A549 (cell line): ENCODE data around the gene BRD3OS. TPM values are rescaled to one million over a fixed set of nuclear protein-coding genes. Genes with fewer than 3 reads are reported as not detected.

Experiments used
- ATAC-seq, 2 experiments: fragments of 200-7000 bp in 1 of 2; fragments of >200 bp in 1 of 2; cut with Nextera tagmentation in 1 of 2; cut with Tn5 transposase in 1 of 2; 3 replicates each; pipeline versions ENCODE4 v1.8.0 to v1.9.1; 2018 to 2020; ENCODE audit warnings: mild to moderate bottlenecking in 1 of 2, moderate library complexity in 1 of 2
- CTCF ChIA-PET: fragments of 300-600 bp; sonication (Branson Sonifier 250); formaldehyde crosslinking; extraction: SDS; loops from one replicate; lab custom pipeline; 2021; ENCODE audit warnings: antibody characterized with exemption, inconsistent platforms; lab: Yijun Ruan, JAX
- POLR2A ChIA-PET: fragments of 350-600 bp; formaldehyde crosslinking; extraction: SDS; loops from one replicate; lab custom pipeline; 2021; ENCODE audit warnings: antibody characterized with exemption, inconsistent platforms; lab: Yijun Ruan, JAX
- DNase-seq, 2 experiments: peaks; one replicate each; pipeline versions ENCODE4 v3.0.0 to v3.0.0-alpha.2; 2011 to 2016; ENCODE audit warnings: low read depth in 1 of 2, low spot score in 1 of 2
- FAIRE-seq: peaks from 2 replicates; lab custom pipeline; 2011; peaks lifted over from hg19 to GRCh38; lab: Jason Lieb, UNC
- H3K27ac ChIP-seq, 2 experiments: fragments of >200 bp; sonication (Bioruptor Twin); formaldehyde crosslinking; 3 replicates each; pipeline ENCODE4 v1.5.1; 2016 to 2017
- H3K4me1 ChIP-seq: fragments of >200 bp; sonication (Bioruptor Twin); formaldehyde crosslinking; 3 replicates; pipeline ENCODE4 v1.6.1; 2016
- H3K4me2 ChIP-seq: fragments of >200 bp; sonication (Bioruptor Twin); formaldehyde crosslinking; 3 replicates; pipeline ENCODE4 v1.6.1; 2016
- H3K4me3 ChIP-seq: fragments of >200 bp; sonication (Bioruptor Twin); formaldehyde crosslinking; 3 replicates; pipeline ENCODE4 v1.5.1; 2016
- H3K9me3 ChIP-seq: fragments of >200 bp; sonication (Bioruptor Twin); formaldehyde crosslinking; 3 replicates; pipeline ENCODE4 v1.6.1; 2016
- BHLHE40 ChIP-seq: IDR thresholded peaks from 2 replicates; pipeline ENCODE4 v1.6.1; 2012; ENCODE audit warnings: low read depth, low read length, inconsistent platforms
- CBX8 ChIP-seq: fragments of 200-600 bp; sonication (generic); IDR thresholded peaks from 2 replicates; pipeline ENCODE4 v1.6.1; 2016
- EP300 ChIP-seq, 2 experiments: fragments of >200 bp; sonication (Bioruptor Twin); formaldehyde crosslinking; IDR thresholded peaks; 2 replicates in 1 of 2; 3 replicates in 1 of 2; pipeline ENCODE4 v1.6.1; 2016 to 2017
- ESRRA ChIP-seq: fragments of 150-350 bp; IDR thresholded peaks from 2 replicates; pipeline ENCODE4 v1.6.1; 2014; ENCODE audit warnings: mild to moderate bottlenecking, low read length, borderline replicate concordance
- FOSB ChIP-seq: fragments of 250-450 bp; sonication (Bioruptor Pico); IDR thresholded peaks from 2 replicates; pipeline ENCODE4 v1.5.0; 2020; ENCODE audit warnings: mild to moderate bottlenecking, moderate library complexity
- FOSL2 ChIP-seq, 2 experiments: fragments of 450-650 bp in 1 of 2; fragments of >200 bp in 1 of 2; sonication (Bioruptor Twin) in 1 of 2; formaldehyde crosslinking; IDR thresholded peaks; 2 replicates each; pipeline versions ENCODE4 v1.5.0 to v1.6.1; 2016 to 2020; ENCODE audit warnings: mild to moderate bottlenecking in 1 of 2, moderate library complexity in 1 of 2
- HOXA7 ChIP-seq: fragments of 250-450 bp; sonication (Bioruptor Pico); IDR thresholded peaks from 2 replicates; pipeline ENCODE4 v1.5.0; 2020; ENCODE audit warnings: mild to moderate bottlenecking, moderate library complexity
- JUN ChIP-seq, 2 experiments: fragments of >200 bp; sonication (Bioruptor Twin); formaldehyde crosslinking; IDR thresholded peaks; 2 replicates in 1 of 2; 3 replicates in 1 of 2; pipeline ENCODE4 v1.6.1; 2016 to 2017
- JUNB ChIP-seq: fragments of >200 bp; sonication (Bioruptor Twin); formaldehyde crosslinking; IDR thresholded peaks from 2 replicates; pipeline ENCODE4 v1.6.1; 2016
- NR3C1 ChIP-seq: fragments of >200 bp; sonication (Bioruptor Twin); formaldehyde crosslinking; IDR thresholded peaks from 3 replicates; pipeline ENCODE4 v1.6.1; 2017
- POLR2A ChIP-seq: IDR thresholded peaks from 2 replicates; pipeline ENCODE4 v1.6.1; 2012; ENCODE audit warnings: mild to moderate bottlenecking, low read length
- RAD21 ChIP-seq, 2 experiments: fragments of >200 bp in 1 of 2; sonication (Bioruptor Twin) in 1 of 2; formaldehyde crosslinking in 1 of 2; IDR thresholded peaks in 1 of 2; conservative IDR thresholded peaks in 1 of 2; 2 replicates in 1 of 2; 3 replicates in 1 of 2; pipeline ENCODE4 v1.6.1; 2012 to 2018; ENCODE audit warnings: inconsistent platforms in 1 of 2
- RFX5 ChIP-seq: fragments of 450-650 bp; IDR thresholded peaks from 2 replicates; pipeline ENCODE4 v1.7.1; 2014; ENCODE audit warnings: antibody characterized with exemption, mild to moderate bottlenecking, moderate library complexity
- SREBF2 ChIP-seq: fragments of 450-650 bp; IDR thresholded peaks from 2 replicates; pipeline ENCODE4 v1.6.1; 2014; ENCODE audit warnings: mild to moderate bottlenecking, moderate library complexity
- TP53 ChIP-seq: fragments of 250-450 bp; sonication (Bioruptor Pico); IDR thresholded peaks from 2 replicates; pipeline ENCODE4 v1.5.0; 2021; ENCODE audit warnings: mild to moderate bottlenecking, moderate library complexity
- ZSCAN20 ChIP-seq: fragments of 250-450 bp; sonication (Bioruptor Pico); IDR thresholded peaks from 2 replicates; pipeline ENCODE4 v1.8.0; 2022; ENCODE audit warnings: mild to moderate bottlenecking, moderate library complexity
- WGBS: methylation state at CpG from one replicate; pipeline ENCODE4 v1.1.6; 2017; ENCODE audit errors: missing lambda C conversion rate; 5-methylcytosine and 5-hydroxymethylcytosine counted together
- polyA plus RNA-seq, 4 experiments: library from polyadenylated mRNA; depleted of rRNA in 3 of 4; stranded (reverse); fragments of >200 nt; fragmentation: RNase III in 1 of 4; extraction: RNeasy Plus Mini Kit Qiagen cat#74134 plus additional on column Dnase treatment in 1 of 4; gene quantifications; 2 replicates in 3 of 4; 3 replicates in 1 of 4; pipeline ENCODE4 v1.2.3, GENCODE V29; 2011 to 2017
- TF ChIP-seq, protein P1 (sequence below): fragments of >200 bp; sonication (Bioruptor Twin); formaldehyde crosslinking; IDR thresholded peaks from 3 replicates; pipeline ENCODE4 v1.6.1; 2016
- TF ChIP-seq, protein P2 (sequence below): fragments of 250-450 bp; sonication (Bioruptor Pico); IDR thresholded peaks from 2 replicates; pipeline ENCODE4 v1.5.0; 2020; ENCODE audit warnings: low read depth, mild to moderate bottlenecking, moderate library complexity
- TF ChIP-seq, protein P3 (sequence below): fragments of 200-600 bp; sonication (generic); IDR thresholded peaks from 2 replicates; pipeline ENCODE4 v1.6.1; 2016; ENCODE audit warnings: antibody characterized with exemption, mild to moderate bottlenecking, moderate library complexity
- TF ChIP-seq, protein P4 (sequence below): IDR thresholded peaks from 2 replicates; pipeline ENCODE4 v1.6.1; 2012; ENCODE audit warnings: low read depth, borderline replicate concordance

BRD3OS gene
- polyA plus RNA-seq, 2 of the 4 experiments (the other 2 are of a cell fraction) = 10.4 to 10.8 TPM

DNA sequence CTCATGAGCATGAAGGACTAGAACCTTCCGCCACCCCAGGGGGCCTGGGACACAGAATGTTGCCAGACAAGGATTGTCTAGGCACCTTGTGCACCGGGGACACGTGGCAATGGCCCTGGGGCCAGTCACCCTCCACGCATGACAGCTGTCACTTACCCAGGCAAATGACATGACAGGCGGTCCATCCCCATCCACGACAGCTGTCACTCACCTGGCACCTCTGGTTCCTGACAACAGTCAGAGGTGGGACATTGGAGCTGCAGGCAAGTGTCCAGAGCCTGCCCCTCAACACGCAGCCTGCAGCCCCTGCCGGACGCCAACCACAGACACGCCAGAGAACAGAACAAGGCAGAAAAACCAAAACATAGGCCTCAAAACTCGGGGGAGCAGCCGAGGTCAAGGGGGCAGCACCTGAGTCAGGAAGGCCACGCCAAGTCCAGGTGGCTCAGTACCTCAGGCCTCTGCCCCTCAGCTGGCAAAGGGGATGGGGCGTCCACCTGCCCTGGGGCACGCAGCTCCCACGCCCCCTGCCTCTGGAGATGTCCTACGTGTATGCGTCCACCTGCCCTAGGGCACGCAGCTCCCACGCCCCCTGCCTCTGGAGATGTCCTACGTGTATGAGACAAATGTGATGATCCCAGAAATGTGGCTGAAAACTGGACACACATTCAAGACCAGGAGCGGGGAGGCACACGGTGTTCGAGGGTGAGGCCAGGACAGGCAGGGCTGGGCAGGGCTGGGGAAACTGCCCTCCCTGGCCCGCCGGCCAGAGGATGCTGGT is 47.7 kb upstream of the BRD3OS start (continued):
- TF ChIP-seq FOSL2 (IDR thresholded peaks at IDR 0.05) = no peak
- no peak for TF ChIP-seq FOSL2 (CRISPR knock-in tag; IDR thresholded peaks at IDR 0.05)
- TF ChIP-seq ZSCAN20 (CRISPR knock-in tag) = no peak
- no peak for TF ChIP-seq BHLHE40
- TF ChIP-seq EP300 (IDR thresholded peaks at IDR 0.05) = no peak
- no peak for TF ChIP-seq POLR2A
- no peak for TF ChIP-seq NR3C1

DNA sequence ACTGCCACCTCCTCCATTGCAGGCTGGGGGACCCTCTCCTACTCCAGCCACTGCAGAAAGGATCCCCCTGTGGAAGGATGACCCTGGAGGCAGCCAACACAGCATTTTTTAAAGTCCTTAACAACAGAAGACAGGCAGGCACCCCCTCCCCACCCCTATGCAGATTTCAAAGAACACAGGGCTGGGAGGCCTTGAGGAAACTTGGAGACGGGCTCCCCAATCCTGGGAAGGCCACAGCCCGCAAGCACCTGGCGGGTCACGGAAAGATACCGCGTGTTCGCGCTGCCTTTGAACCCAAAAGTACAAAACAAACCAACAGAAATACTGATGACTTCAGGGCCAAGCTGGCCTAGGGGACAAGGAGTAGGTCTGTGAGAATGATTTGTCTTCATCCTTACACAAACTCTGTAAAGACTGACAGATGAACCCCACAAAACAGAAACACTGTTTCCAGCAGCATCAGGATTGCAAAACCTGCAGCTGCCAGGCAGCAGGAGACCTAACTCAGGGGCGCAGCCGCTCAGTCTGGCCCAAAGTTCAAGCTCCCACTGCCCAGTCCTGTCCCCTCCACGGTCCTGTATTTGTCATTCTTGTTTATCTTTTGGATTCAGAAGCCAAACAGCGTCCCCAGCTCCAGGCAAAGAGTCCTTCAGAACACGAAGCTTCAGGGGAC is 46.9 kb upstream of the BRD3OS start:
- ChIA-PET CTCF (interaction anchor here (3.2 to 7.1 kb wide), 2 partner anchors 16 to 196 kb away, joined by 14 to 48 read pairs; no protein-coding TSS in a partner anchor), POLR2A (no interaction called here)
- Histone ChIP-seq H3K4me1 (peaks cover 3% of the 10 kb centered on the region; the same call in 1 of the 3 replicates), H3K4me2 (no peak overlapping the region), H3K9me3 (no peaks in the 10 kb centered on the region), H3K4me3 (no peak overlapping the region), H3K27ac (no peak overlapping the region)
- WGBS = 79% methylated on average over 13 of the region's 13 CpGs
- no peak for DNase-seq
- no peak for ATAC-seq
- TF ChIP-seq SREBF2 = no peak
- TF ChIP-seq, protein P1, sequence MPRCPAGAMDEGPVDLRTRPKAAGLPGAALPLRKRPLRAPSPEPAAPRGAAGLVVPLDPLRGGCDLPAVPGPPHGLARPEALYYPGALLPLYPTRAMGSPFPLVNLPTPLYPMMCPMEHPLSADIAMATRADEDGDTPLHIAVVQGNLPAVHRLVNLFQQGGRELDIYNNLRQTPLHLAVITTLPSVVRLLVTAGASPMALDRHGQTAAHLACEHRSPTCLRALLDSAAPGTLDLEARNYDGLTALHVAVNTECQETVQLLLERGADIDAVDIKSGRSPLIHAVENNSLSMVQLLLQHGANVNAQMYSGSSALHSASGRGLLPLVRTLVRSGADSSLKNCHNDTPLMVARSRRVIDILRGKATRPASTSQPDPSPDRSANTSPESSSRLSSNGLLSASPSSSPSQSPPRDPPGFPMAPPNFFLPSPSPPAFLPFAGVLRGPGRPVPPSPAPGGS = no peak
- TF ChIP-seq ESRRA = no peak
- TF ChIP-seq RFX5 = no peak
- TF ChIP-seq, protein P2, sequence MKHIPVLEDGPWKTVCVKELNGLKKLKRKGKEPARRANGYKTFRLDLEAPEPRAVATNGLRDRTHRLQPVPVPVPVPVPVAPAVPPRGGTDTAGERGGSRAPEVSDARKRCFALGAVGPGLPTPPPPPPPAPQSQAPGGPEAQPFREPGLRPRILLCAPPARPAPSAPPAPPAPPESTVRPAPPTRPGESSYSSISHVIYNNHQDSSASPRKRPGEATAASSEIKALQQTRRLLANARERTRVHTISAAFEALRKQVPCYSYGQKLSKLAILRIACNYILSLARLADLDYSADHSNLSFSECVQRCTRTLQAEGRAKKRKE = no peak
- no peak for FAIRE-seq

DNA sequence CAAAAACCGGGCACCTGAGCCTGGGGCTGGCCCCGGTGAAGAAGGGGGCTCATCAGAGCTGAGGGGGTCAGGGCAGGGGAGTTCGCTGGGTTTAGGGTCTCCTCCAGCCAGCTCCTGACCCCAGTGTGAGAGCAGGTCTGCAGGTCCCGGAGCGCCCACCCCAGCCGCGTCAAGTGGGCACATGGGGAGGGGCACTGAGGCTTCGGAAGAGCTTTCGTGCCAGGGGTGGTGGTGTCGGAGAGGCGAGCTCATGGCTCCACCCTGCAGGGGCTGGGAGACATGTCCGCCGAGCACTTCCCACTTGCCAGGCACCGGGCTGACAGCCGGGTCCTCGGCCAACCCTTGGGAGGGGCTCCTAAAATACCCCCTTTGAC is 46.4 kb upstream of the BRD3OS start:
- Histone ChIP-seq H3K27ac (no peak overlapping the region), H3K4me1 (peaks cover 3% of the 10 kb centered on the region; the same call in 1 of the 3 replicates), H3K4me2 (no peak overlapping the region), H3K4me3 (no peak overlapping the region), H3K9me3 (no peaks in the 10 kb centered on the region)
- no peak for FAIRE-seq
- ATAC-seq = no peak
- 92% methylated on average over 12 of the region's 16 CpGs for WGBS
- ChIA-PET POLR2A (no interaction called here), CTCF (interaction anchor here (3.2 to 7.1 kb wide), 2 partner anchors 15 to 196 kb away, joined by 14 to 48 read pairs; no protein-coding TSS in a partner anchor)
- TF ChIP-seq ESRRA (no peak), TP53 (CRISPR knock-in tag) (no peak), JUN (IDR thresholded peaks at IDR 0.05) (no peak), JUNB (no peak), HOXA7 (CRISPR knock-in tag) (no peak), RAD21 (conservative IDR thresholded peaks at IDR 0.05 in 1 of 2, IDR thresholded peaks at IDR 0.05 in 1 of 2) (no peak), CBX8 (no peak), FOSB (no peak), RFX5 (no peak), NR3C1 (no peak)
- TF ChIP-seq, protein P3, sequence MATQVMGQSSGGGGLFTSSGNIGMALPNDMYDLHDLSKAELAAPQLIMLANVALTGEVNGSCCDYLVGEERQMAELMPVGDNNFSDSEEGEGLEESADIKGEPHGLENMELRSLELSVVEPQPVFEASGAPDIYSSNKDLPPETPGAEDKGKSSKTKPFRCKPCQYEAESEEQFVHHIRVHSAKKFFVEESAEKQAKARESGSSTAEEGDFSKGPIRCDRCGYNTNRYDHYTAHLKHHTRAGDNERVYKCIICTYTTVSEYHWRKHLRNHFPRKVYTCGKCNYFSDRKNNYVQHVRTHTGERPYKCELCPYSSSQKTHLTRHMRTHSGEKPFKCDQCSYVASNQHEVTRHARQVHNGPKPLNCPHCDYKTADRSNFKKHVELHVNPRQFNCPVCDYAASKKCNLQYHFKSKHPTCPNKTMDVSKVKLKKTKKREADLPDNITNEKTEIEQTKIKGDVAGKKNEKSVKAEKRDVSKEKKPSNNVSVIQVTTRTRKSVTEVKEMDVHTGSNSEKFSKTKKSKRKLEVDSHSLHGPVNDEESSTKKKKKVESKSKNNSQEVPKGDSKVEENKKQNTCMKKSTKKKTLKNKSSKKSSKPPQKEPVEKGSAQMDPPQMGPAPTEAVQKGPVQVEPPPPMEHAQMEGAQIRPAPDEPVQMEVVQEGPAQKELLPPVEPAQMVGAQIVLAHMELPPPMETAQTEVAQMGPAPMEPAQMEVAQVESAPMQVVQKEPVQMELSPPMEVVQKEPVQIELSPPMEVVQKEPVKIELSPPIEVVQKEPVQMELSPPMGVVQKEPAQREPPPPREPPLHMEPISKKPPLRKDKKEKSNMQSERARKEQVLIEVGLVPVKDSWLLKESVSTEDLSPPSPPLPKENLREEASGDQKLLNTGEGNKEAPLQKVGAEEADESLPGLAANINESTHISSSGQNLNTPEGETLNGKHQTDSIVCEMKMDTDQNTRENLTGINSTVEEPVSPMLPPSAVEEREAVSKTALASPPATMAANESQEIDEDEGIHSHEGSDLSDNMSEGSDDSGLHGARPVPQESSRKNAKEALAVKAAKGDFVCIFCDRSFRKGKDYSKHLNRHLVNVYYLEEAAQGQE = no peak
- TF ChIP-seq, protein P2 = no peak
- TF ChIP-seq, protein P4, sequence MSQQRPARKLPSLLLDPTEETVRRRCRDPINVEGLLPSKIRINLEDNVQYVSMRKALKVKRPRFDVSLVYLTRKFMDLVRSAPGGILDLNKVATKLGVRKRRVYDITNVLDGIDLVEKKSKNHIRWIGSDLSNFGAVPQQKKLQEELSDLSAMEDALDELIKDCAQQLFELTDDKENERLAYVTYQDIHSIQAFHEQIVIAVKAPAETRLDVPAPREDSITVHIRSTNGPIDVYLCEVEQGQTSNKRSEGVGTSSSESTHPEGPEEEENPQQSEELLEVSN = no peak
- TF ChIP-seq, protein P1 = no peak
- no peak for DNase-seq
